Measurements from ENCODE around the gene ADGRV1. TPM values are rescaled to one million over a fixed set of nuclear protein-coding genes. Genes with fewer than 3 reads are reported as not detected.

ADGRV1 gene
- polyA plus RNA-seq, 1 of the 3 experiments (the other 2 are of a cell fraction), result 0.23 TPM

DNA sequence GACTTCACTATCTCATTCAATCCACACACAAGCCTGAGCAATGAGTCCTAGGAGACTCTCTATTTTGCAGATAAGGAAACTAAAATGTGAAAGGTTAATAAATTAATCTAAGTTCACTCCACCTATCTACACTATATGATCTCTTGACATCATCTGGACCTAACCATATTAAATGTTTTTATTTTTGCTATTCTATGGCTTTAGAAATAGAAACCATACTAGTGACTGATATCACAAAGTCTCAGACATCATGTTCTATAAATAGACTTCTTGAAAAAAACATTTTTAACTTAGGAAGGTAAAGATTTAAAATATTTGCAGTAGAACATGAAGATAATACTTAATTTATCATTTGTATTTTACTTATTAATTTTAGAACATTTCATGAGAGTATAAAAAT is 9.4 kb upstream of the ADGRV1 start (continued):
- TF ChIP-seq JUND (IDR thresholded peaks at IDR 0.05) (no peak), YY1 (IDR thresholded peaks at IDR 0.05; ENCODE audit: low read depth) (no peak), SIN3A (IDR thresholded peaks at IDR 0.05; ENCODE audit: borderline replicate concordance, low read depth, low read length) (no peak), CHD2 (IDR thresholded peaks at IDR 0.05; ENCODE audit: low read length, partially characterized antibody) (no peak), RAD21 (IDR thresholded peaks at IDR 0.05; ENCODE audit: low read length) (no peak), TAF1 (IDR thresholded peaks at IDR 0.05; ENCODE audit: borderline replicate concordance, low read depth, low read length) (no peak)

DNA sequence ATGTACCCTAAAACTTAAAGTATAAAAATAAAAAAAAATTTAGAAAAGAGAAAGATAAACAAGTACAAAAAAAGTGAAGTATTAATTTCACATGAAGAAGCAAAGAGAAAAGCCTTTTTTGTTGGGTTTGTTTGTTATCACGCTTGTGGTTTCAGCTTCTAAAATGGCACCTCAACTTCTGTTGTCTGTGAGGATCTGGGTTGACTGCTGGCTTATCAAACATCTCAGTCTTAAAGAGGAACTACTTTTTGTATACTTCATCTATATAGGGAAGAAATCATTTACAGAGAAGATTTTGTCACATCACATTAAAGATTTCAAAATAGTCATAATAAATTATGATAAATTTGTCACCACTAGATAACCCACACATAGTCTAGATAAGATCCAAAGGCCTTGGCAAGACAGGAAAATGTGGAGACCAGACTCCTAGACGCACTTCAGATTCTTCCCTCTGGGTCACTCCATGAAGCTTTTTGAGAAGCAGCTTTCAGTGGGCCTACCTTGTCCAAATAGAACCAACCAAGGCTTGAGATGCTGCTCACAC is 8.8 kb upstream of the ADGRV1 start:
- DNase-seq, result no peak
- POLR2A ChIA-PET, result interaction anchor here (1.3 kb wide), 1 partner anchor 9 kb away, joined by 3 read pairs; the partner anchor contains the start of gene ADGRV1

More for the DNA sequence above, 8.8 kb upstream of the ADGRV1 start:
- no peaks in the 10 kb centered on the region for H3K9me3 ChIP-seq
- no peak overlapping the region for H3K4me3 ChIP-seq (ENCODE audit: low read depth in 2 of 2, low read length in 1 of 2)
- TF ChIP-seq, protein P1, sequence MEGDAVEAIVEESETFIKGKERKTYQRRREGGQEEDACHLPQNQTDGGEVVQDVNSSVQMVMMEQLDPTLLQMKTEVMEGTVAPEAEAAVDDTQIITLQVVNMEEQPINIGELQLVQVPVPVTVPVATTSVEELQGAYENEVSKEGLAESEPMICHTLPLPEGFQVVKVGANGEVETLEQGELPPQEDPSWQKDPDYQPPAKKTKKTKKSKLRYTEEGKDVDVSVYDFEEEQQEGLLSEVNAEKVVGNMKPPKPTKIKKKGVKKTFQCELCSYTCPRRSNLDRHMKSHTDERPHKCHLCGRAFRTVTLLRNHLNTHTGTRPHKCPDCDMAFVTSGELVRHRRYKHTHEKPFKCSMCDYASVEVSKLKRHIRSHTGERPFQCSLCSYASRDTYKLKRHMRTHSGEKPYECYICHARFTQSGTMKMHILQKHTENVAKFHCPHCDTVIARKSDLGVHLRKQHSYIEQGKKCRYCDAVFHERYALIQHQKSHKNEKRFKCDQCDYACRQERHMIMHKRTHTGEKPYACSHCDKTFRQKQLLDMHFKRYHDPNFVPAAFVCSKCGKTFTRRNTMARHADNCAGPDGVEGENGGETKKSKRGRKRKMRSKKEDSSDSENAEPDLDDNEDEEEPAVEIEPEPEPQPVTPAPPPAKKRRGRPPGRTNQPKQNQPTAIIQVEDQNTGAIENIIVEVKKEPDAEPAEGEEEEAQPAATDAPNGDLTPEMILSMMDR (IDR thresholded peaks at IDR 0.05), result no peak
- TF ChIP-seq EZH2phosphoT487 (IDR thresholded peaks at IDR 0.05; ENCODE audit: borderline replicate concordance, low read depth) (no peak), ELF1 (IDR thresholded peaks at IDR 0.05) (no peak), SIN3A (IDR thresholded peaks at IDR 0.05; ENCODE audit: borderline replicate concordance, low read depth, low read length) (no peak)
- TF ChIP-seq, protein P2, sequence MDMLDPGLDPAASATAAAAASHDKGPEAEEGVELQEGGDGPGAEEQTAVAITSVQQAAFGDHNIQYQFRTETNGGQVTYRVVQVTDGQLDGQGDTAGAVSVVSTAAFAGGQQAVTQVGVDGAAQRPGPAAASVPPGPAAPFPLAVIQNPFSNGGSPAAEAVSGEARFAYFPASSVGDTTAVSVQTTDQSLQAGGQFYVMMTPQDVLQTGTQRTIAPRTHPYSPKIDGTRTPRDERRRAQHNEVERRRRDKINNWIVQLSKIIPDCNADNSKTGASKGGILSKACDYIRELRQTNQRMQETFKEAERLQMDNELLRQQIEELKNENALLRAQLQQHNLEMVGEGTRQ (IDR thresholded peaks at IDR 0.05; ENCODE audit: borderline replicate concordance, low read depth, low read length), result no peak
- TF ChIP-seq, protein P3, sequence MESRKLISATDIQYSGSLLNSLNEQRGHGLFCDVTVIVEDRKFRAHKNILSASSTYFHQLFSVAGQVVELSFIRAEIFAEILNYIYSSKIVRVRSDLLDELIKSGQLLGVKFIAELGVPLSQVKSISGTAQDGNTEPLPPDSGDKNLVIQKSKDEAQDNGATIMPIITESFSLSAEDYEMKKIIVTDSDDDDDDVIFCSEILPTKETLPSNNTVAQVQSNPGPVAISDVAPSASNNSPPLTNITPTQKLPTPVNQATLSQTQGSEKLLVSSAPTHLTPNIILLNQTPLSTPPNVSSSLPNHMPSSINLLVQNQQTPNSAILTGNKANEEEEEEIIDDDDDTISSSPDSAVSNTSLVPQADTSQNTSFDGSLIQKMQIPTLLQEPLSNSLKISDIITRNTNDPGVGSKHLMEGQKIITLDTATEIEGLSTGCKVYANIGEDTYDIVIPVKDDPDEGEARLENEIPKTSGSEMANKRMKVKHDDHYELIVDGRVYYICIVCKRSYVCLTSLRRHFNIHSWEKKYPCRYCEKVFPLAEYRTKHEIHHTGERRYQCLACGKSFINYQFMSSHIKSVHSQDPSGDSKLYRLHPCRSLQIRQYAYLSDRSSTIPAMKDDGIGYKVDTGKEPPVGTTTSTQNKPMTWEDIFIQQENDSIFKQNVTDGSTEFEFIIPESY (IDR thresholded peaks at IDR 0.05; ENCODE audit: borderline replicate concordance, low read depth), result no peak
- no peaks in the 10 kb centered on the region for H3K9me2 ChIP-seq
- no peaks in the 10 kb centered on the region for H4K20me1 ChIP-seq (ENCODE audit: insufficient read depth)
- H3K27ac ChIP-seq (ENCODE audit: low read depth in 2 of 2, low read length in 1 of 2), result no peak overlapping the region
- H3K4me2 ChIP-seq, result no peak overlapping the region
- no peak overlapping the region for H2AFZ ChIP-seq (ENCODE audit: low read depth)
- CTCF ChIA-PET, result interaction anchor here (0.8 to 1.6 kb wide), 2 partner anchors 14 to 20 kb away, joined by 3 to 7 read pairs; partner anchors contain the start of gene LYSMD3
- no peaks in the 10 kb centered on the region for H3F3A ChIP-seq (replicated peaks; ENCODE audit: insufficient read depth)
- WGBS (ENCODE audit: low lambda C conversion rate), result 69% methylated on average over 2 of the region's 2 CpGs
- H3K79me2 ChIP-seq (ENCODE audit: insufficient read depth), result no peaks in the 10 kb centered on the region
- no peaks in the 10 kb centered on the region for H3K27me3 ChIP-seq (ENCODE audit: insufficient read depth)
- no peaks in the 10 kb centered on the region for H3K36me3 ChIP-seq (replicated peaks in 1 of 2; ENCODE audit: control insufficient read depth in 1 of 2, insufficient read depth in 2 of 2, low read length in 1 of 2)
- H3K9ac ChIP-seq, result no peak overlapping the region
- H3K4me1 ChIP-seq (ENCODE audit: control insufficient read depth in 1 of 2, insufficient read depth in 2 of 2, low read depth in 1 of 2, low read length in 1 of 2), result peaks cover 0 to 2% of the 10 kb centered on the region in 2 experiments; a peak in 2 of 4 replicates

Measured in SK-N-SH (cell line).